Upper lobe of right lung (tissue), 1 donor: Measurements from ENCODE around the gene HENMT1. TPM values are rescaled to one million over a fixed set of nuclear protein-coding genes. Genes with fewer than 3 reads are reported as not detected.
A peak's percentile ranks its signal among the peaks of the same experiment; 100 is the strongest.
"Not testable (repeated sequence)": the region's sequence is repeated elsewhere in the genome, so short reads cannot be mapped to it uniquely, and the experiment has no call there.

Source experiments
- ATAC-seq: fragments of 200-7000 bp; cut with Tn5 transposase; one replicate; pipeline ENCODE4 v1.9.1; 2020; ENCODE audit warnings: mild to moderate bottlenecking, moderate library complexity
- DNase-seq: peaks from one replicate; pipeline ENCODE4 v3.0.0-alpha.2; 2020
- H3K27ac ChIP-seq: fragments of 200-600 bp; one replicate; pipeline ENCODE4 v1.8.0; 2022
- H3K27me3 ChIP-seq: fragments of 200-600 bp; one replicate; pipeline ENCODE4 v1.8.0; 2022; ENCODE audit warnings: mild to moderate bottlenecking
- H3K36me3 ChIP-seq: fragments of 200-600 bp; one replicate; pipeline ENCODE4 v1.8.0; 2022
- H3K4me1 ChIP-seq: fragments of 200-600 bp; one replicate; pipeline ENCODE4 v1.8.0; 2022
- H3K4me3 ChIP-seq: fragments of 200-600 bp; one replicate; pipeline ENCODE4 v1.8.0; 2022; ENCODE audit warnings: mild to moderate bottlenecking
- H3K9me3 ChIP-seq: fragments of 200-600 bp; one replicate; pipeline ENCODE4 v1.8.0; 2022
- intact Hi-C: fragments of 100-400 bp; cut with DNase I; formaldehyde crosslinking; loops from one replicate; pipeline ENCODE4 v1.11.0; 2022
- total RNA-seq: library from RNA; stranded (reverse); fragmentation: NEBNext Ultra II Directional; extraction: Animal tissue kit (Norgen Biotek cat#: 25700); gene quantifications from one replicate; pipeline ENCODE4 v1.2.1, GENCODE V29; 2021
- TF ChIP-seq, protein P1 (sequence below): fragments of 200-600 bp; IDR thresholded peaks from one replicate; pipeline ENCODE4 v1.8.0; 2022; ENCODE audit warnings: antibody characterized with exemption
- donor health status: DM: no; HTN: yes; CAD: no; lungs with severe emphysema.

The HENMT1 gene
- total RNA-seq, 1 donor from 2014 or later, result 5.6 TPM

DNA sequence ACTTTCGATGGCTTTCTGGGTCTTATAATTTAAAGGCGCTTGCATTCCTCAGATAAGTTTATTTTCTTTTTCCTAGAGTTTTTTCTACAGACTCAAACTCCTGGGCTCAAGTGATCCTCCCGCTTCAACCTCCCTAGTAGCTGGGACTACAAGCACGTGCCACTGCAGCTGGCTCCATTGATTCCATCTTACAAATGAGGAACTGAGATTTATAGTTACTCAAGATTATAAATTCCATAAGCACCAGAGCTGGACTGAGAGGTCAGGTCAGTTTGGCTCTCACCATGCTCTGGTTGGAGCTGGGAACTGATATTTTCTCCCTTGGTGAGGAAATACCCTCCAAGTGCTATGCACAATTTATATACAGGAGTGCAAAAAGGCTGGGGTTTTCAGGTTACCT is 17.8 kb upstream of the HENMT1 start:
- DNase-seq (no peak), ATAC-seq (peak; percentile 65)
- no peaks in the 10 kb centered on the region for H3K9me3 ChIP-seq

DNA sequence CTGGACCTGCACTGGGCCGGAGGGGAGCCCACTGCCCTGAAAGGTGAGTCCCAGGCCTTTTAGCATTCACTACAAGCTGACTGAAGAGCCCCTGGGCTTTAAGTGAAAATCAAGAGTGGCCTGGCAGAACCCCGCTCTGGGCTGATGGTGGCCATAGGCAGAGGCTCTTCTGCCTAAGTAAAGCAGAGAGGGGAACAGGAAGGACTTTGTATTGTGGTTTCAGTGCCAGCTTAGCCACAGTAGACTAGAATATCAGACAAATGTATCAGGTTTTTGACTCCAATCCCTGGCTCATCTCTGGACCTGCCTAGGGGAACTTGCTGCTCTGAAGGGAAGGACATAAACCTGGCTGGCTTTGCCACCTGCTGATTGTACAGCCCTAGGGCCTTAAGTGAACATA is 10.2 kb upstream of the HENMT1 start:
- Histone ChIP-seq H3K27me3 (no peaks in the 10 kb centered on the region), H3K4me1 (no peaks in the 10 kb centered on the region), H3K36me3 (no peaks in the 10 kb centered on the region), H3K9me3 (no peaks in the 10 kb centered on the region), H3K4me3 (no peak overlapping the region), H3K27ac (no peak overlapping the region)
- DNase-seq (no peak), ATAC-seq (no peak)
- intact Hi-C loops, result no loop called here
- TF ChIP-seq, protein P1, sequence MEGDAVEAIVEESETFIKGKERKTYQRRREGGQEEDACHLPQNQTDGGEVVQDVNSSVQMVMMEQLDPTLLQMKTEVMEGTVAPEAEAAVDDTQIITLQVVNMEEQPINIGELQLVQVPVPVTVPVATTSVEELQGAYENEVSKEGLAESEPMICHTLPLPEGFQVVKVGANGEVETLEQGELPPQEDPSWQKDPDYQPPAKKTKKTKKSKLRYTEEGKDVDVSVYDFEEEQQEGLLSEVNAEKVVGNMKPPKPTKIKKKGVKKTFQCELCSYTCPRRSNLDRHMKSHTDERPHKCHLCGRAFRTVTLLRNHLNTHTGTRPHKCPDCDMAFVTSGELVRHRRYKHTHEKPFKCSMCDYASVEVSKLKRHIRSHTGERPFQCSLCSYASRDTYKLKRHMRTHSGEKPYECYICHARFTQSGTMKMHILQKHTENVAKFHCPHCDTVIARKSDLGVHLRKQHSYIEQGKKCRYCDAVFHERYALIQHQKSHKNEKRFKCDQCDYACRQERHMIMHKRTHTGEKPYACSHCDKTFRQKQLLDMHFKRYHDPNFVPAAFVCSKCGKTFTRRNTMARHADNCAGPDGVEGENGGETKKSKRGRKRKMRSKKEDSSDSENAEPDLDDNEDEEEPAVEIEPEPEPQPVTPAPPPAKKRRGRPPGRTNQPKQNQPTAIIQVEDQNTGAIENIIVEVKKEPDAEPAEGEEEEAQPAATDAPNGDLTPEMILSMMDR, result no peak

More for the DNA sequence above, 17.8 kb upstream of the HENMT1 start:
- TF ChIP-seq, protein P1, result no peak
- Histone ChIP-seq H3K27ac (no peak overlapping the region), H3K4me1 (peaks cover 7% of the 10 kb centered on the region), H3K4me3 (no peak overlapping the region), H3K36me3 (no peaks in the 10 kb centered on the region), H3K27me3 (no peaks in the 10 kb centered on the region)
- intact Hi-C loops, result no loop called here

- intact Hi-C loops, result no loop called here
- no peak for ATAC-seq
- Histone ChIP-seq H3K27me3 (no peaks in the 10 kb centered on the region), H3K27ac (no peak overlapping the region), H3K9me3 (no peaks in the 10 kb centered on the region), H3K4me1 (no peaks in the 10 kb centered on the region), H3K36me3 (no peaks in the 10 kb centered on the region), H3K4me3 (no peak overlapping the region)
- DNase-seq, result no peak
- TF ChIP-seq, protein P1, result no peak
Measured at GRCh38 chr1:108670131-108670773, 9.4 kb upstream of the HENMT1 start.

DNA sequence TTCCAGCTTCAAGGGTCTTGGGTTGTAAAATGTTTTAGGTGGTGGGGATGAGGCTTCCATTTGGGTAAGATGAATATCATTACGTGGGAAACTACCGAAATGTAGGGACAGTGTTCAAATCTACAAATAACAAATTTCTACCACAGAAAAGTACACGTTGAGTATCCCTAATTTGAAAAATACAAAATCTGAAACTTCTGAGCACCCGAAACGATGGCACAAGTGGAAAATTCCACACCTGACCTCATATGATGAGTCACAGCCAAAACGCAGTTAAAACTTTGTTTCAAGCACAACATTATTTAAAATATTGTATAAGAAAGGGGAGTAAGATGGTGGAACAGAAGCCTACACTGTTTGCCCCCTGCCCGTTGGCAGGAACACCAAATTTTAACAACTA is 8.8 kb upstream of the HENMT1 start:
- DNase-seq (no peak), ATAC-seq (no peak)
- intact Hi-C loops, result no loop called here
- Histone ChIP-seq H3K9me3 (no peaks in the 10 kb centered on the region), H3K4me1 (no peaks in the 10 kb centered on the region), H3K27ac (no peak overlapping the region), H3K4me3 (no peak overlapping the region), H3K36me3 (no peaks in the 10 kb centered on the region), H3K27me3 (no peaks in the 10 kb centered on the region)
- TF ChIP-seq, protein P1, result no peak

- no peak overlapping the region for H3K4me3 ChIP-seq
- TF ChIP-seq, protein P1, result no peak
- intact Hi-C loops, result no loop called here
- H3K4me1 ChIP-seq, result no peaks in the 10 kb centered on the region
- H3K27me3 ChIP-seq, result no peaks in the 10 kb centered on the region
- no peak overlapping the region for H3K27ac ChIP-seq
- no peaks in the 10 kb centered on the region for H3K36me3 ChIP-seq
- no peak for DNase-seq
- no peaks in the 10 kb centered on the region for H3K9me3 ChIP-seq
- no peak for ATAC-seq
Measured at GRCh38 chr1:108668777-108669176, 7.9 kb upstream of the HENMT1 start.

DNA sequence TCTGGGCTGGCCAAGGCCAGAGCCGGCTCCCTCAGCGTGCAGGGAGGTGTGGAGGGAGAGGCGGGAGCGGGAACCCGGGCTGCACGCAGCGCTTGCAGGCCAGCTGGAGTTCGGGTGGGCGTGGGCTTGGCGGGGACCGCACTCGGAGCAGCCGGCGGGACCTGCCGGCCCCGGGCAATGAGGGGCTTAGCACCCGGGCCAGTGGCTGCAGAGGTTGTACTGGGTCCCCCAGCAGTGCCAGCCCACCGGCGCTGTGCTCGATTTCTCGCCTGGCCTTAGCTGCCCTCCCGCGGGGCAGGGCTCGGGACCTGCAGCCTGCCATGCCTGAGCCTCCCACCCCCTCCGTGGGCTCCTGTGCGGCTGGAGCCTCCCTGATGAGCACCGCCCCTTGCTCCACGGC is 6.5 kb upstream of the HENMT1 start:
- H3K4me1 ChIP-seq, DNase-seq, H3K36me3 ChIP-seq, H3K9me3 ChIP-seq, H3K27me3 ChIP-seq, H3K4me3 ChIP-seq, ATAC-seq, H3K27ac ChIP-seq, intact Hi-C loops: not testable (repeated sequence)
